Fibroblast of villous mesenchyme (primary cell): Measurements from ENCODE around the gene GNB2. TPM values are rescaled to one million over a fixed set of nuclear protein-coding genes. Genes with fewer than 3 reads are reported as not detected.
A peak's percentile ranks its signal among the peaks of the same experiment; 100 is the strongest.
"Not testable (repeated sequence)": the region's sequence is repeated elsewhere in the genome, so short reads cannot be mapped to it uniquely, and the experiment has no call there.

Experiments
- DNase-seq: peaks from one replicate; pipeline ENCODE4 v3.0.0-alpha.2; 2010; ENCODE audit warnings: low read depth
- H3K4me3 ChIP-seq: 2 replicates; pipeline ENCODE4 v1.5.1; 2011; ENCODE audit warnings: low read depth, mild to moderate bottlenecking, low read length
- CTCF ChIP-seq: IDR thresholded peaks from 2 replicates; pipeline ENCODE4 v1.5.1; 2012; ENCODE audit warnings: low read depth, mild to moderate bottlenecking, low read length; ENCODE audit not compliant: insufficient read depth
- total RNA-seq: library from RNA; depleted of rRNA; stranded (reverse); fragments of >200 nt; gene quantifications from 2 replicates; pipeline ENCODE4 v1.2.3, GENCODE V29; 2012

The GNB2 gene
- total RNA-seq, 1 donor = 88.1 TPM

- no peak for DNase-seq
- no peak for TF ChIP-seq CTCF
- H3K4me3 ChIP-seq = no peak overlapping the region
These were observed 31.0 kb upstream of the GNB2 start for GRCh38 chr7:100642534-100642907.

- TF ChIP-seq CTCF = no peak
- DNase-seq = peak; percentile 10
- H3K4me3 ChIP-seq = no peak overlapping the region
These were observed 23.5 kb upstream of the GNB2 start for GRCh38 chr7:100649826-100650565.

GRCh38 chr7:100654908-100655831 is 18.4 kb upstream of the GNB2 start:
- DNase-seq = no peak
- TF ChIP-seq CTCF = no peak
- no peak overlapping the region for H3K4me3 ChIP-seq

- peak; percentile 33 for DNase-seq
- TF ChIP-seq CTCF = no peak
These were observed 17.4 kb upstream of the GNB2 start, which contains the start of gene ACTL6B for GRCh38 chr7:100655908-100656674. ACTL6B (minus strand) TSS chr7:100656448; CDS start chr7:100656354, 94 bp downstream.

GRCh38 chr7:100662194-100662776 is 11.3 kb upstream of the GNB2 start:
- DNase-seq, H3K4me3 ChIP-seq: not testable (repeated sequence)

More at GRCh38 chr7:100655908-100656674, 17.4 kb upstream of the GNB2 start, which contains the start of gene ACTL6B:
- no peak within 1 kb of the TSS for H3K4me3 ChIP-seq

- no peak for TF ChIP-seq CTCF
- H3K4me3 ChIP-seq = no peak overlapping the region
- DNase-seq = no peak
These were observed 8.3 kb upstream of the GNB2 start for GRCh38 chr7:100665168-100665726.
